Peyer's patch (tissue), 4 donors: Measurements from ENCODE around the gene TUFT1. TPM values are rescaled to one million over a fixed set of nuclear protein-coding genes. Genes with fewer than 3 reads are reported as not detected.
"Not testable (repeated sequence)": the region's sequence is repeated elsewhere in the genome, so short reads cannot be mapped to it uniquely, and the experiment has no call there.

ENCODE experiments used
- DNase-seq, 3 donors: peaks; one replicate each; pipeline ENCODE4 v3.0.0-alpha.2; 2017 to 2019
- H3K27ac ChIP-seq, 4 donors: fragments of 200-600 bp; sonication (generic); one replicate each; pipeline ENCODE4 v1.5.1; 2016 to 2019
- H3K27me3 ChIP-seq, 2 donors: fragments of 200-600 bp; sonication (generic); one replicate each; pipeline ENCODE4 v1.5.1; 2019
- H3K36me3 ChIP-seq, 3 donors: fragments of 200-600 bp; sonication (generic); one replicate each; pipeline ENCODE4 v1.5.1; 2016 to 2019
- H3K4me1 ChIP-seq, 4 donors: fragments of 200-600 bp; sonication (generic); one replicate each; pipeline ENCODE4 v1.5.1; 2016 to 2019
- H3K4me3 ChIP-seq, 4 donors: fragments of 200-600 bp; sonication (generic); 1 replicate in 3 of 4; 2 replicates in 1 of 4; pipeline ENCODE4 v1.5.1; 2016 to 2019; ENCODE audit warnings: mild to moderate bottlenecking in 1 of 4
- H3K9me3 ChIP-seq, 4 donors: fragments of 200-600 bp; sonication (generic); one replicate each; pipeline ENCODE4 v1.5.1; 2016 to 2019; ENCODE audit warnings: mild to moderate bottlenecking in 1 of 4
- CTCF ChIP-seq, 6 experiments: fragments of 450-650 bp in 4 of 6; fragments of 200-600 bp in 2 of 6; sonication (generic) in 1 of 6; IDR thresholded peaks; one replicate each; pipeline ENCODE4 v1.5.1; 2017 to 2019; ENCODE audit warnings: antibody characterized with exemption in 6 of 6, mild to moderate bottlenecking in 3 of 6, moderate library complexity in 1 of 6
- POLR2A ChIP-seq, 2 donors: fragments of 450-650 bp; IDR thresholded peaks; one replicate each; pipeline ENCODE4 v1.5.1; 2017; ENCODE audit warnings: antibody characterized with exemption in 2 of 2, mild to moderate bottlenecking in 2 of 2, moderate library complexity in 2 of 2
- total RNA-seq, 4 donors: library from RNA; depleted of rRNA; stranded (reverse); fragments of >200 nt; gene quantifications; one replicate each; pipeline ENCODE4 v1.1.0, GENCODE V29; 2016

TUFT1 gene
- total RNA-seq, 4 donors from 2014 or later, result 12.4 to 23.4 (median 19.3) TPM

GRCh38 chr1:151590961-151591360, 50.9 kb downstream of the TUFT1 start:
- Histone ChIP-seq H3K36me3 (no peaks in the 10 kb centered on the region), H3K4me3 (no peak overlapping the region), H3K4me1 (no peaks in the 10 kb centered on the region), H3K27me3 (no peaks in the 10 kb centered on the region), H3K9me3 (no peaks in the 10 kb centered on the region), H3K27ac (no peak overlapping the region)
- TF ChIP-seq POLR2A (IDR thresholded peaks at IDR 0.05) (no peak), CTCF (IDR thresholded peaks at IDR 0.05) (no peak)
- no peak for DNase-seq

GRCh38 chr1:151593730-151594129, 53.6 kb downstream of the TUFT1 start:
- H3K36me3 ChIP-seq, result no peaks in the 10 kb centered on the region
- H3K27ac ChIP-seq, result no peak overlapping the region
- H3K4me3 ChIP-seq, result no peak overlapping the region
- no peak for DNase-seq
- TF ChIP-seq POLR2A (IDR thresholded peaks at IDR 0.05), result no peak
- no peak for TF ChIP-seq CTCF (IDR thresholded peaks at IDR 0.05)
- H3K9me3 ChIP-seq, result no peaks in the 10 kb centered on the region
- no peaks in the 10 kb centered on the region for H3K4me1 ChIP-seq
- no peaks in the 10 kb centered on the region for H3K27me3 ChIP-seq

- Histone ChIP-seq H3K36me3 (no peaks in the 10 kb centered on the region), H3K4me1 (no peaks in the 10 kb centered on the region), H3K27me3 (no peaks in the 10 kb centered on the region), H3K27ac (no peak overlapping the region), H3K9me3 (no peaks in the 10 kb centered on the region), H3K4me3 (no peak overlapping the region)
- no peak for TF ChIP-seq POLR2A (IDR thresholded peaks at IDR 0.05)
- TF ChIP-seq CTCF (IDR thresholded peaks at IDR 0.05), result peak; percentile 77 to 96 (median 87)
- peak; percentile 84 to 96 (median 87) for DNase-seq
Observed at GRCh38 chr1:151594143-151594625, 54.1 kb downstream of the TUFT1 start.

GRCh38 chr1:151596166-151596953, 56.3 kb downstream of the TUFT1 start:
- Histone ChIP-seq H3K4me3 (no peak overlapping the region), H3K27me3 (no peaks in the 10 kb centered on the region), H3K4me1 (no peaks in the 10 kb centered on the region), H3K9me3 (no peaks in the 10 kb centered on the region), H3K36me3 (no peaks in the 10 kb centered on the region), H3K27ac (no peak overlapping the region)
- DNase-seq, result no peak
- no peak for TF ChIP-seq POLR2A (IDR thresholded peaks at IDR 0.05)
- TF ChIP-seq CTCF (IDR thresholded peaks at IDR 0.05), result no peak

- H3K36me3 ChIP-seq, H3K4me1 ChIP-seq, H3K4me3 ChIP-seq, DNase-seq, H3K9me3 ChIP-seq, H3K27me3 ChIP-seq, H3K27ac ChIP-seq: not testable (repeated sequence)
Observed at GRCh38 chr1:151602550-151602949, 62.4 kb downstream of the TUFT1 start.

GRCh38 chr1:151604291-151604690, 64.2 kb downstream of the TUFT1 start:
- H3K27ac ChIP-seq, result no peak overlapping the region
- H3K9me3 ChIP-seq, result no peaks in the 10 kb centered on the region
- no peak for TF ChIP-seq POLR2A (IDR thresholded peaks at IDR 0.05)
- no peak for TF ChIP-seq CTCF (IDR thresholded peaks at IDR 0.05)
- peaks cover 0 to 9% (median 0%) of the 10 kb centered on the region in 4 donors for H3K4me1 ChIP-seq
- H3K4me3 ChIP-seq, result no peak overlapping the region
- no peak for DNase-seq
- H3K36me3 ChIP-seq, result no peaks in the 10 kb centered on the region
- H3K27me3 ChIP-seq, result no peaks in the 10 kb centered on the region
